22Rv1 (cell line): ENCODE results near the gene KLK11.

ENCODE experiments used
- H3K27ac ChIP-seq: fragments of 450-650 bp; 2 replicates; pipeline ENCODE4 v1.5.1; 2017
- CTCF ChIP-seq: fragments of 450-650 bp; IDR thresholded peaks from 2 replicates; pipeline ENCODE4 v1.5.1; 2017; ENCODE audit warnings: mild to moderate bottlenecking
- ZFX ChIP-seq: fragments of 450-650 bp; IDR thresholded peaks from 2 replicates; pipeline ENCODE4 v1.6.1; 2017; ENCODE audit warnings: antibody characterized with exemption, borderline replicate concordance

The KLK11 gene

GRCh38 chr19:50978772-50979390 is 47.5 kb downstream of the KLK11 start:
- TF ChIP-seq CTCF (no peak), ZFX (no peak)
- H3K27ac ChIP-seq: no peak overlapping the region

- no peak overlapping the region for H3K27ac ChIP-seq
- TF ChIP-seq CTCF (no peak), ZFX (no peak)
Measured at GRCh38 chr19:50977626-50978025, 48.8 kb downstream of the KLK11 start.

- TF ChIP-seq ZFX (no peak), CTCF (no peak)
- H3K27ac ChIP-seq: no peak overlapping the region
Measured at GRCh38 chr19:50975766-50976165, 50.6 kb downstream of the KLK11 start.

GRCh38 chr19:50974702-50975556 is 51.5 kb downstream of the KLK11 start:
- H3K27ac ChIP-seq: no peak overlapping the region
- TF ChIP-seq ZFX (no peak), CTCF (no peak)

GRCh38 chr19:50972795-50973376 is 53.5 kb downstream of the KLK11 start:
- TF ChIP-seq ZFX: no peak
- TF ChIP-seq CTCF: no peak
- no peak overlapping the region for H3K27ac ChIP-seq
